Measurements from ENCODE around the gene NELFCD.

Gene NELFCD

GRCh38 chr20:58994390-58995159 lies 13.5 kb downstream of the NELFCD start:
- no peak for DNase-seq (ENCODE audit: low read depth)

- DNase-seq (ENCODE audit: low read depth), result no peak
Measured at GRCh38 chr20:58995461-58996225, 14.6 kb downstream of the NELFCD start.

GRCh38 chr20:58996226-58996611 lies 15.2 kb downstream of the NELFCD start:
- no peak for DNase-seq (ENCODE audit: low read depth)

GRCh38 chr20:58997141-58997770 lies 16.2 kb downstream of the NELFCD start:
- DNase-seq (ENCODE audit: low read depth), result no peak

- no peak for DNase-seq (ENCODE audit: low read depth)
Measured at GRCh38 chr20:58998656-58999055, 17.6 kb downstream of the NELFCD start.

GRCh38 chr20:59000326-59000725 lies 19.3 kb downstream of the NELFCD start:
- DNase-seq (ENCODE audit: low read depth), result no peak

- no peak for DNase-seq (ENCODE audit: low read depth)
Measured at GRCh38 chr20:59001068-59001448, 20.0 kb downstream of the NELFCD start.

GRCh38 chr20:59001449-59002171 lies 20.6 kb downstream of the NELFCD start:
- no peak for DNase-seq (ENCODE audit: low read depth)

- no peak for DNase-seq (ENCODE audit: low read depth)
Measured at GRCh38 chr20:59002388-59002787, 21.3 kb downstream of the NELFCD start.

GRCh38 chr20:59002874-59003399 lies 21.9 kb downstream of the NELFCD start:
- no peak for DNase-seq (ENCODE audit: low read depth)

GRCh38 chr20:59003836-59004492 lies 22.9 kb downstream of the NELFCD start:
- DNase-seq (ENCODE audit: low read depth), result no peak

GRCh38 chr20:59004493-59004762 lies 23.4 kb downstream of the NELFCD start:
- peak; percentile 47 for DNase-seq (ENCODE audit: low read depth)

- peak; percentile 18 for DNase-seq (ENCODE audit: low read depth)
Measured at GRCh38 chr20:59004763-59005522, 23.9 kb downstream of the NELFCD start.

- no peak for DNase-seq (ENCODE audit: low read depth)
Measured at GRCh38 chr20:59005523-59006166, 24.6 kb downstream of the NELFCD start.

- DNase-seq (ENCODE audit: low read depth), result no peak
Measured at GRCh38 chr20:59006167-59006863, 25.3 kb downstream of the NELFCD start.

- DNase-seq (ENCODE audit: low read depth), result peak; percentile 23
Measured at GRCh38 chr20:59006864-59007664, 26.0 kb downstream of the NELFCD start, which contains the start of gene CTSZ. TSS of gene CTSZ (minus strand) at chr20:59007254. CDS start at chr20:59007128, 126 bp downstream.

- no peak for DNase-seq (ENCODE audit: low read depth)
Measured at GRCh38 chr20:59007665-59008511, 26.8 kb downstream of the NELFCD start.

All from T-helper 22 cell (primary cell).